Activated CD4-positive, CD25-positive, alpha-beta regulatory T cell treated with anti-CD3 and anti-CD28 coated beads, Interleukin-2, amount 50 U/mL, for 24 hours (primary cell): ENCODE measurements around the gene CNN2.

Experiments used
- ATAC-seq, 2 donors: fragments of 150-1000 bp; cut with Tn5 transposase; one replicate each; pipeline ENCODE4 v1.10.0; 2021; ENCODE audit warnings: mild to moderate bottlenecking in 1 of 2, moderate library complexity in 1 of 2

The CNN2 gene

GRCh38 chr19:1084024-1084868 is 57.8 kb downstream of the CNN2 start:
- ATAC-seq = no peak

GRCh38 chr19:1085053-1085658 is 58.7 kb downstream of the CNN2 start:
- no peak for ATAC-seq

- no peak for ATAC-seq
Measured at GRCh38 chr19:1085676-1086442, 59.5 kb downstream of the CNN2 start.

DNA sequence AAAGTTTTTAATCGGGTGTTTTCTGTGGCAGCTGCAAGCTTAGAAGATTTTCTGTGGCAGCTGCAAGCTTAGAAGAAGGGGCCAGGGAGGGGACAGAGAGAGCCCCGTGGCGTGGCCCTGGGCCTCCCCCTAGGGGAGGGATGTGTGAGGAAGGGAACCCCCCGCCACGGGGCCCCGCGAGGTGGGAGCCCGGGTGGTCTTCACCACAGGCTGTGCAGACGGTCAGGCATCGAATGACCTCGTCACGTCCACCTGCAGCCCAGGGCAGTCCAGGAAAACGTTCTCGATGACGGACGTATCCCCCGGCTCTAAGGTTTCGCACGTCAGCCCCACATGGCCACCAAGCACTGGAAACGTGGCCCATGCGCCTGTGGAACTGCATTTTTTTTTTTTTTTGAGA is 60.2 kb downstream of the CNN2 start:
- ATAC-seq = no peak

GRCh38 chr19:1087813-1088415 is 61.5 kb downstream of the CNN2 start:
- peak; percentile 17 to 30 for ATAC-seq

DNA sequence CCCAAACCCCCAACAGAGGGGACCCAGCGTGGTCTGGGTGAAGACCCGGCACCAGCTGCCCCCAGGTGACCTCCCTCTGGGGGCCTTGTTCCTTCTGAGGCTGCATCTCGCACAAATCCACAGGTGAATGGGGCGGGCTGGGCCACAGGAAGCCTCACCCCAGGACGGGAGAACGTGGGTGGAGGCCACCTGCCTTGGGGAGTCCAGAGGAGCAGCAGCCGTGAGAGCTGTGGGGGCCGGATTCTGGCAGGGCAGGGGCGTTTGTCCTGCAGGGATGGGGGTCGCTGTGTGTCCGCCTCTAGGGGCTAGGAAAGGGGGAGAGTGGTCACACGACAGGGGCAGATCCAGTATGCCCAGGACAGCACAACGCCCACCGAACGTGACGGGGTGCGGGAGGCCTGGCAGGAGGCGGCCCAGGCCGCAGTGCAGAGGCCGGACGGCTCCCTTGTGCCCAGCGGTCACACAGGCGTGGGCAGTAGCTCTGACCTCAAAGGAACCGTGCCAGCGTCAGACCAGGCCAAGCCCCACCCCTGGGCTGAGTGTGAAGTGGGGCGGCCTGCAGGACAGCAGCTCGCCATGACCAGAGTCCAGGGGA is 62.1 kb downstream of the CNN2 start:
- peak; percentile 6 for ATAC-seq
